Testis (tissue), 3 donors: ENCODE measurements around the gene SIRT6. TPM values are rescaled to one million over a fixed set of nuclear protein-coding genes. Genes with fewer than 3 reads are reported as not detected.
"Not testable (repeated sequence)": the region's sequence is repeated elsewhere in the genome, so short reads cannot be mapped to it uniquely, and the experiment has no call there.

Experiments used
- DNase-seq: peaks from one replicate; pipeline ENCODE4 v3.0.0-alpha.2; 2019
- H3K27ac ChIP-seq, 2 donors: fragments of 200-600 bp; sonication (generic); one replicate each; pipeline ENCODE4 v1.5.1; 2019
- H3K27me3 ChIP-seq: fragments of 200-600 bp; sonication (generic); one replicate; pipeline ENCODE4 v1.5.1; 2019
- H3K36me3 ChIP-seq: fragments of 200-600 bp; sonication (generic); one replicate; pipeline ENCODE4 v1.5.1; 2017; ENCODE audit warnings: low read depth; ENCODE audit errors: missing control alignments
- H3K4me1 ChIP-seq: fragments of 200-600 bp; sonication (generic); one replicate; pipeline ENCODE4 v1.5.1; 2019
- H3K4me3 ChIP-seq, 2 donors: fragments of 200-600 bp; sonication (generic); one replicate each; pipeline ENCODE4 v1.5.1; 2017 to 2019
- H3K9me3 ChIP-seq: fragments of 200-600 bp; sonication (generic); one replicate; pipeline ENCODE4 v1.5.1; 2017
- POLR2A ChIP-seq: fragments of 450-650 bp; IDR thresholded peaks from one replicate; pipeline ENCODE4 v1.6.1; 2017; ENCODE audit warnings: antibody characterized with exemption, mild to moderate bottlenecking, moderate library complexity
- WGBS, 2 donors: methylation state at CpG; one replicate each; pipeline ENCODE4 v1.1.5; 2018; 5-methylcytosine and 5-hydroxymethylcytosine counted together
- intact Hi-C: fragments of 100-400 bp; cut with DNase I; formaldehyde crosslinking; loops from one replicate; pipeline ENCODE4 v1.15.1; 2023; ENCODE audit warnings: low total_unique reads
- polyA plus RNA-seq: library from polyadenylated mRNA; stranded (reverse); fragments of 350-450 nt; fragmentation: Illumina TruSeq; extraction: RNeasy Lipid Tissue Mini Kit (QIAGEN cat#74804); gene quantifications from one replicate; pipeline ENCODE4 v1.2.3, GENCODE V29; 2014; ENCODE audit warnings: low read depth, low replicate concordance; ENCODE audit not compliant: insufficient read depth
- total RNA-seq, 2 donors: library from RNA; depleted of rRNA; stranded (reverse); fragments of >200 nt; gene quantifications; one replicate each; pipeline ENCODE4 v1.2.3, GENCODE V29; 2016
- TF ChIP-seq, protein P1 (sequence below), 3 experiments: fragments of 450-650 bp in 2 of 3; fragments of 200-600 bp in 1 of 3; sonication (generic) in 1 of 3; IDR thresholded peaks; one replicate each; pipeline ENCODE4 v1.5.1; 2016 to 2019; ENCODE audit warnings: antibody characterized with exemption in 3 of 3, mild to moderate bottlenecking in 2 of 3, moderate library complexity in 1 of 3

SIRT6 gene
- total and polyA plus RNA-seq, 3 donors from 2014 or later = 14.7 to 29.2 (median 22.0) TPM

DNA sequence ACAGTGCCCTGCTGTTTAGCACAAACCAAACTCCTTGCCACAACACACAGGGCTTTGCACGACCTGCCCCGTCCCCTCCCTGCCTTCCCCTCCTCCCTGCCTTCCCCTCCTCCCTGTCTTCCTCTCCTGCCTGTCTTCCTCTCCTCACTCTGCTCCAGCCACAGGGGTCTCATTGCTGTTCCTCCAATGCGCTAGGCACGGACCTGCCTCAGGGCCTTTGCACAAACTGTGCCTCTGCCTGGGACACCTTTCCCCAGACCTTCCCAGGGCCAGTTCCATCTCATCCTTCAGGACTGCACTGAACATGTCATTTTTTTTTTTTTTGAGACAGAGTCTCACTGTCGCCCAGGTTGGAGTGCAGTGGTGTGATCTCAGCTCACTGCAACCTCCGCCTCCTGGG lies 30.7 kb downstream of the SIRT6 start:
- WGBS, 2 donors = 76 to 78% methylated on average over 6 of the region's 6 CpGs
- TF ChIP-seq, protein P1, sequence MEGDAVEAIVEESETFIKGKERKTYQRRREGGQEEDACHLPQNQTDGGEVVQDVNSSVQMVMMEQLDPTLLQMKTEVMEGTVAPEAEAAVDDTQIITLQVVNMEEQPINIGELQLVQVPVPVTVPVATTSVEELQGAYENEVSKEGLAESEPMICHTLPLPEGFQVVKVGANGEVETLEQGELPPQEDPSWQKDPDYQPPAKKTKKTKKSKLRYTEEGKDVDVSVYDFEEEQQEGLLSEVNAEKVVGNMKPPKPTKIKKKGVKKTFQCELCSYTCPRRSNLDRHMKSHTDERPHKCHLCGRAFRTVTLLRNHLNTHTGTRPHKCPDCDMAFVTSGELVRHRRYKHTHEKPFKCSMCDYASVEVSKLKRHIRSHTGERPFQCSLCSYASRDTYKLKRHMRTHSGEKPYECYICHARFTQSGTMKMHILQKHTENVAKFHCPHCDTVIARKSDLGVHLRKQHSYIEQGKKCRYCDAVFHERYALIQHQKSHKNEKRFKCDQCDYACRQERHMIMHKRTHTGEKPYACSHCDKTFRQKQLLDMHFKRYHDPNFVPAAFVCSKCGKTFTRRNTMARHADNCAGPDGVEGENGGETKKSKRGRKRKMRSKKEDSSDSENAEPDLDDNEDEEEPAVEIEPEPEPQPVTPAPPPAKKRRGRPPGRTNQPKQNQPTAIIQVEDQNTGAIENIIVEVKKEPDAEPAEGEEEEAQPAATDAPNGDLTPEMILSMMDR (IDR thresholded peaks at IDR 0.05) = no peak
- TF ChIP-seq POLR2A = no peak
- Histone ChIP-seq H3K4me1 (no peaks in the 10 kb centered on the region), H3K27ac (no peak overlapping the region), H3K4me3 (no peak overlapping the region), H3K36me3 (no peaks in the 10 kb centered on the region), H3K9me3 (no peaks in the 10 kb centered on the region), H3K27me3 (no peaks in the 10 kb centered on the region)
- no peak for DNase-seq
- intact Hi-C loops = no loop called here

DNA sequence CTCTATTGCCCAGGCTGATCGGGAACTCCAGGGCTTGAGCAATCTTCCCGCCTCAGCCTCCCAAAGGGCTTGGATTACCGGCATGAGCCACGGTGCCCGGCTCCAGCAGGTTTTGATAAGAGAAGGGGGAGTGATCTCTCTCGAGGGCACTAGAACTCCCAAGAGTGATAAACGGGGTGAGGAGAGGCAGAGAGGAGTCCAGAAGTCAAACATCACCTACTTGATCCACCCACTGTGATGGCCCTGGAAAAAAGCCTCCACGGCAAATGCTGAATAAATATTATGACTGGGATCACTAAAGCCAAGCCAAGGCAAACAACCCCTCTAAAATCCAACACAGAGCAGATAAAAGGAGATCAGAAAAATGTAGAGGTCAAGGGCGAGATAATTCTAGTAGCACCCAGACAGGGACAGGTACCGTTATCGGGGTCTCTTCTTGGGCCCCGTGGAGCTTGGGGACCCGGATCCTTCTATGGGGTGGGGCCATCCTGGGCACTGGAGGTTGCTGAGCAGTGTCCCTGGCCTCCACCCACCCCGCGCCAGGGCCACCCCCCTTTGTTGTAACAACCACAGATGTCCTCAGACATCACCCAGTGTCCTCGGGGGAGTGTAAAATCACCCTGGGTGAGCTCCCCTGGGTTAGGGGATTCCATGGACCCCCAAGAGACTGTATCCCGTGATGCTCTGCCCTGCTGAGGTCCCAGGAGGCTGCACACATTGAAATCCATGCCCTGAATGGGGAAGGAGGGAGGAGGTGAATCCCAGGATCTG lies 32.7 kb downstream of the SIRT6 start:
- 44 to 47% methylated on average over 15 to 17 of the region's 17 CpGs for WGBS, 2 donors
- TF ChIP-seq, protein P1 (IDR thresholded peaks at IDR 0.05) = no peak
- no peak for TF ChIP-seq POLR2A
- Histone ChIP-seq H3K4me3 (no peak overlapping the region), H3K36me3 (no peaks in the 10 kb centered on the region), H3K27me3 (no peaks in the 10 kb centered on the region), H3K27ac (no peak overlapping the region), H3K4me1 (no peaks in the 10 kb centered on the region), H3K9me3 (no peaks in the 10 kb centered on the region)
- DNase-seq = peak; percentile 55
- intact Hi-C loops = no loop called here

DNA sequence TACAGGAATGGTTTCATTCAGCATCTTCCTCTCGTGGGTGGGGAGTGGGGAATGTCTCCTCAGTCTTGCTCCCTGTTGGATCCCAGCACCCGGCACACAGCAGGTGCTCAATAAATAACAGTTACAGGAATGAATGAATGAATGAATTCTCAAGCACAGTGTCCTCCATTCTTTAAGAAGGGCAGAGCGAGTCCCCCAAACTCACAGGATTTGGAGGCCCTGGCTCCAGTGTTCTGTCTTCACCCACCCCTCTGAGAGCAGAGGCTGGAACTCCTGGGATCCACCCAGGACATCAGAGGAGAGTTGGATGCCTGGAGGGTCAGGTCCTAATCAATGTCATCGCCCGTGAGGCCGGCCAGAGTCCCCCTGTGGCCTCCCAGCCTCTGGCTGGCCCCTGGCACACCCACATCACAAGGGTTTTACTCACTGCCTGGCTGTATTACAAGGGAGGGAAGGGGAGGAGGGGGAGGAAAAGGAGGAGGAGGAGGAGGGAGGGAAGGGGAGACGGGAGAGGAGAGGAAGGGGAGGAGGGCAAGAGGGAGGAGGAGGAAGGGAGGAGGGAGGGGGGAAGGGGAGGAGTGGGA lies 37.6 kb downstream of the SIRT6 start:
- H3K27ac ChIP-seq = no peak overlapping the region
- no peaks in the 10 kb centered on the region for H3K27me3 ChIP-seq
- intact Hi-C loops = no loop called here
- DNase-seq = no peak
- H3K4me3 ChIP-seq = no peak overlapping the region
- H3K9me3 ChIP-seq = no peaks in the 10 kb centered on the region
- no peaks in the 10 kb centered on the region for H3K36me3 ChIP-seq
- WGBS, 2 donors = 38 to 51% methylated on average over 4 to 7 of the region's 7 CpGs
- TF ChIP-seq, protein P1 (IDR thresholded peaks at IDR 0.05) = no peak
- TF ChIP-seq POLR2A = no peak
- H3K4me1 ChIP-seq = no peaks in the 10 kb centered on the region

DNA sequence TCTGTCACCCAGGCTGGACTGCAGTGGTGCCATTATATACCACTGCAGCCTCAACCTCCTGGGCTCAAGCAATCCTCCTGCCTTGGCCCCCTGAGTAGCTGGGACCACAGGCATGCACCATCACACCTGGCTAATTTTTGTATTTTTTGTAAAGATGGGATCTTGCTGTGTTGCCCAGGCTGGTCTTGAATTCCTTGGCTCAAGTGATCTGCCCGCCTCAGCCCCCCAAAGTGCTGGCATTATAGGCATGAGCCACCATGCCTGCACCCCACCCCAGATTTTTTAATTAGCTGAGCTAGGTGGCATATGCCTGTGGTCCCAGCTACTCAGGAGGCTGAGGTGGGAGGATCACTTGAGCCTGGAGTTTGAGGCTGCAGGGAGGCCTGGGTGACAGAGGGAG lies 39.4 kb downstream of the SIRT6 start:
- H3K27me3 ChIP-seq, DNase-seq, H3K4me3 ChIP-seq, H3K4me1 ChIP-seq, H3K27ac ChIP-seq, intact Hi-C loops, H3K36me3 ChIP-seq, H3K9me3 ChIP-seq: not testable (repeated sequence)
- WGBS, 2 donors = 100% methylated on average over 1 of the region's 1 CpG

DNA sequence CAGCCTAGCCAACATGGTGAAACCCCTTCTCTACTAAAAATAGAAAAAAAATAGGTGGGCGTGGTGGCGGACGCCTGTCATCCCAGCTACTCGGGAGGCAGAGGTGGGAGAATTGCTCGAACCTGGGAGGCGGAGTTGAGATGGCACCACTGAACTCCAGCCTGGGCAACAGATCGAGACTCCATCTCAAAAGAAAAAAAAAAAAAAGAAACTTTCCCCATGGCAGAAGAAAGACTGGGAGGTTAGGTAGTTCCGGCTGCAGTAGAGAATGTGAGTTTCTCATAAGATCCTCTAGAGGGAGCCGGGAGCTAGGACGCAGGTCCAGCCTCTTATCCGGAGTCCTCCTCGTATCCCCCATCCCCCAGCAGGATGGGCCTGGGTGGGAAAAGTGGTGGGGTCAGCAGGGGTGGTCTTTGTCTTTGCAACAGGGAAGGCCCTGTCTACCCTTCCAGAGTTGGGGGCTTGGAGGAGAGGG lies 42.1 kb downstream of the SIRT6 start:
- no peak overlapping the region for H3K4me3 ChIP-seq
- H3K4me1 ChIP-seq = no peaks in the 10 kb centered on the region
- intact Hi-C loops = no loop called here
- no peaks in the 10 kb centered on the region for H3K36me3 ChIP-seq
- no peak overlapping the region for H3K27ac ChIP-seq
- TF ChIP-seq, protein P1 (IDR thresholded peaks at IDR 0.05) = peak in 2 of 3 experiments; percentile 38 to 48
- TF ChIP-seq POLR2A = no peak
- WGBS, 2 donors = 13 to 22% methylated on average over 12 of the region's 12 CpGs
- no peaks in the 10 kb centered on the region for H3K9me3 ChIP-seq
- no peaks in the 10 kb centered on the region for H3K27me3 ChIP-seq
- peak; percentile 57 for DNase-seq
